HCT116 (cell line): ENCODE data around the gene DMD. TPM values are rescaled to one million over a fixed set of nuclear protein-coding genes. Genes with fewer than 3 reads are reported as not detected.

Experiments used
- ATAC-seq: fragments of 200-7000 bp; cut with Tn5 transposase; 2 replicates; pipeline ENCODE4 v1.9.1; 2020; ENCODE audit warnings: mild to moderate bottlenecking, moderate library complexity
- BruUV-seq: library from RNA; stranded (reverse); fragments of 400-500 nt; replicated peaks from 2 replicates; lab custom pipeline; 2021; lab: Mats Ljungman, UMichigan
- CTCF ChIA-PET: fragments of 300-600 bp; sonication (Branson Sonifier 250); formaldehyde crosslinking; loops from one replicate; lab custom pipeline; 2021; ENCODE audit warnings: antibody characterized with exemption; lab: Charles Lee
- POLR2A ChIA-PET: fragments of 300-600, 350-600 bp; sonication (Branson Sonifier 250); formaldehyde crosslinking; loops from one replicate; lab custom pipeline; 2021; ENCODE audit warnings: antibody characterized with exemption; lab: Charles Lee
- RAD21 ChIA-PET, 2 experiments: fragments of 300-600 bp; sonication (Branson Sonifier 250); formaldehyde crosslinking; loops; one replicate each; lab custom pipeline; 2023; ENCODE audit warnings: low total read pairs in 2 of 2; ENCODE audit not compliant: uncharacterized antibody in 2 of 2, unreplicated experiment in 2 of 2, low non-redundant PET in 1 of 2; lab: Charles Lee
- DNase-seq: peaks from one replicate; pipeline ENCODE4 v3.0.0-alpha.2; 2010; ENCODE audit warnings: low read depth, low spot score
- H2AFZ ChIP-seq: fragments of 200-600 bp; shearing (Covaris generic), sonication (generic); 2 replicates; pipeline ENCODE4 v1.6.1; 2017; ENCODE audit warnings: low read depth, mixed run types, mixed read lengths, antibody characterized with exemption, low read length; ENCODE audit not compliant: poor library complexity, severe bottlenecking
- H3K27ac ChIP-seq: 2 replicates; pipeline ENCODE4 v1.5.1; 2012; ENCODE audit warnings: low read depth, low read length
- H3K27me3 ChIP-seq: fragments of 200-600 bp; sonication (generic); 2 replicates; pipeline ENCODE4 v1.6.1; 2016; ENCODE audit warnings: mixed run types, low read length, mixed read lengths; ENCODE audit not compliant: insufficient read depth
- H3K36me3 ChIP-seq, 2 experiments: fragments of 200-500 bp in 1 of 2; fragments of 200-600 bp in 1 of 2; sonication (Bioruptor generic) in 1 of 2; sonication (generic) in 1 of 2; 2 replicates each; pipeline versions ENCODE4 v1.5.1 to v1.6.1; 2014 to 2016; ENCODE audit warnings: low read length in 2 of 2, inconsistent platforms in 1 of 2, mixed read lengths in 1 of 2, mixed run types in 1 of 2; ENCODE audit not compliant: insufficient read depth in 2 of 2, control insufficient read depth in 1 of 2
- H3K4me1 ChIP-seq, 2 experiments: fragments of 200-600 bp in 1 of 2; sonication (generic) in 1 of 2; 2 replicates each; pipeline versions ENCODE4 v1.5.1 to v1.6.1; 2012 to 2017; ENCODE audit warnings: low read length in 2 of 2, inconsistent platforms in 1 of 2, mild to moderate bottlenecking in 1 of 2, mixed read lengths in 1 of 2, mixed run types in 1 of 2, moderate library complexity in 1 of 2; ENCODE audit not compliant: insufficient read depth in 2 of 2, control insufficient read depth in 1 of 2
- H3K4me2 ChIP-seq: fragments of 200-600 bp; sonication (generic); 2 replicates; pipeline ENCODE4 v1.6.1; 2017; ENCODE audit warnings: mixed run types, low read length, mixed read lengths
- H3K4me3 ChIP-seq, 2 experiments: fragments of 200-600 bp in 1 of 2; sonication (generic) in 1 of 2; replicated peaks in 1 of 2; 2 replicates each; pipeline ENCODE4 v1.5.1; 2011 to 2016; ENCODE audit warnings: low read length in 2 of 2, control low read depth in 1 of 2, low read depth in 1 of 2, mild to moderate bottlenecking in 1 of 2, mixed read lengths in 1 of 2, mixed run types in 1 of 2
- H3K79me2 ChIP-seq: fragments of 200-600 bp; sonication (generic); 2 replicates; pipeline ENCODE4 v1.6.1; 2017; ENCODE audit warnings: mild to moderate bottlenecking, mixed run types, low read length, moderate library complexity, mixed read lengths; ENCODE audit not compliant: insufficient read depth
- H3K9ac ChIP-seq: fragments of 200-600 bp; sonication (generic); 2 replicates; pipeline ENCODE4 v1.6.1; 2016; ENCODE audit warnings: low read length, mixed read lengths
- H3K9me2 ChIP-seq: fragments of 200-600 bp; sonication (generic), shearing (Covaris generic); 2 replicates; pipeline ENCODE4 v1.6.1; 2017; ENCODE audit warnings: mixed run types, mild to moderate bottlenecking, moderate library complexity; ENCODE audit not compliant: insufficient read depth
- H3K9me3 ChIP-seq, 2 experiments: fragments of 200-500 bp in 1 of 2; fragments of 200-600 bp in 1 of 2; sonication (Bioruptor generic) in 1 of 2; sonication (generic) in 1 of 2; 2 replicates each; pipeline ENCODE4 v1.6.1; 2014 to 2017; ENCODE audit warnings: low read length in 2 of 2, mixed read lengths in 2 of 2, inconsistent platforms in 1 of 2, low read depth in 1 of 2, mild to moderate bottlenecking in 1 of 2, mixed run types in 1 of 2, moderate library complexity in 1 of 2; ENCODE audit not compliant: control insufficient read depth in 1 of 2, insufficient read depth in 1 of 2
- H4K20me1 ChIP-seq: fragments of 200-600 bp; sonication (generic), shearing (Covaris generic); 2 replicates; pipeline ENCODE4 v1.6.1; 2017; ENCODE audit warnings: mixed run types, mild to moderate bottlenecking, moderate library complexity; ENCODE audit not compliant: insufficient read depth
- ATF3 ChIP-seq: IDR thresholded peaks from 2 replicates; pipeline ENCODE4 v1.6.1; 2012
- CEBPB ChIP-seq: IDR thresholded peaks from 2 replicates; pipeline ENCODE4 v1.6.1; 2012; ENCODE audit warnings: low read depth
- EGR1 ChIP-seq: IDR thresholded peaks from 2 replicates; pipeline ENCODE4 v1.6.1; 2012; ENCODE audit warnings: low read depth
- EZH2 ChIP-seq: fragments of 200-600 bp; sonication (generic); IDR thresholded peaks from 2 replicates; pipeline ENCODE4 v1.6.1; 2017; ENCODE audit warnings: antibody characterized with exemption, mixed run types
- FOSL1 ChIP-seq: IDR thresholded peaks from 2 replicates; pipeline ENCODE4 v1.6.1; 2012; ENCODE audit warnings: low read depth
- JUND ChIP-seq: IDR thresholded peaks from 2 replicates; pipeline ENCODE4 v1.6.1; 2012
- MAX ChIP-seq: IDR thresholded peaks from 2 replicates; pipeline ENCODE4 v1.6.1; 2012
- POLR2A ChIP-seq: IDR thresholded peaks from 2 replicates; pipeline ENCODE4 v1.7.0; 2011; ENCODE audit warnings: borderline replicate concordance; ENCODE audit not compliant: insufficient read depth, insufficient read length; ENCODE audit errors: extremely low read depth
- POLR2AphosphoS5 ChIP-seq: IDR thresholded peaks from 2 replicates; pipeline ENCODE4 v1.6.1; 2011; ENCODE audit warnings: mild to moderate bottlenecking, low read depth, low read length, moderate library complexity
- RAD21 ChIP-seq: IDR thresholded peaks from 2 replicates; pipeline ENCODE4 v1.6.1; 2012; ENCODE audit warnings: low read depth, mild to moderate bottlenecking
- REST ChIP-seq: IDR thresholded peaks from 2 replicates; pipeline ENCODE4 v1.6.1; 2012; ENCODE audit warnings: low read depth
- SIN3A ChIP-seq: IDR thresholded peaks from 2 replicates; pipeline ENCODE4 v1.6.1; 2012; ENCODE audit warnings: low read depth
- SP1 ChIP-seq: IDR thresholded peaks from 2 replicates; pipeline ENCODE4 v1.6.1; 2012; ENCODE audit warnings: low read depth
- SRF ChIP-seq: IDR thresholded peaks from 2 replicates; pipeline ENCODE4 v1.6.1; 2012; ENCODE audit warnings: low read depth
- YY1 ChIP-seq: IDR thresholded peaks from 2 replicates; pipeline ENCODE4 v1.6.1; 2011; ENCODE audit warnings: low read length, low read depth, moderate library complexity, mild to moderate bottlenecking; ENCODE audit not compliant: insufficient replicate concordance; ENCODE audit errors: extremely low read depth
- ZBTB33 ChIP-seq: IDR thresholded peaks from 2 replicates; pipeline ENCODE4 v1.6.1; 2011; ENCODE audit warnings: mild to moderate bottlenecking, low read length, moderate library complexity; ENCODE audit not compliant: insufficient replicate concordance; ENCODE audit errors: extremely low read depth
- ZFX ChIP-seq: fragments of 450-650 bp; IDR thresholded peaks from 2 replicates; pipeline ENCODE4 v1.6.1; 2017
- ZNF274 ChIP-seq: fragments of 200-500 bp; sonication (Bioruptor generic); IDR thresholded peaks from 2 replicates; pipeline ENCODE4 v1.6.1; 2014; ENCODE audit warnings: mild to moderate bottlenecking, low read depth, low read length, inconsistent platforms
- intact Hi-C: fragments of 100-400 bp; cut with micrococcal nuclease; formaldehyde crosslinking; loops from 2 replicates; pipeline ENCODE4 v1.10.0; 2022
- total RNA-seq: library from RNA; stranded (reverse); gene quantifications from one replicate; pipeline ENCODE4 v1.2.1, GENCODE V29; 2021; ENCODE audit not compliant: unreplicated experiment

Gene DMD
- total RNA-seq, 1 experiment from 2014 or later = 0.05 TPM

- POLR2A ChIA-PET = no interaction called here
- CTCF ChIA-PET = no interaction called here
- no peak for ATAC-seq
- no peaks in the 10 kb centered on the region for H3K9me3 ChIP-seq
- no peaks in the 10 kb centered on the region for H3K9me2 ChIP-seq
- no peak overlapping the region for H3K4me3 ChIP-seq
- RAD21 ChIA-PET = no interaction called here
- intact Hi-C loops = no loop called here
- TF ChIP-seq RAD21 (no peak), JUND (no peak), ZNF274 (no peak), ZFX (no peak), CEBPB (no peak), REST (no peak), SRF (no peak), YY1 (no peak), POLR2A (no peak), ZBTB33 (no peak), ATF3 (no peak), FOSL1 (no peak), EZH2 (no peak), EGR1 (no peak), MAX (no peak), SP1 (no peak), SIN3A (no peak), POLR2AphosphoS5 (no peak)
- H3K36me3 ChIP-seq = no peaks in the 10 kb centered on the region
- no peak overlapping the region for H3K4me2 ChIP-seq
- H3K27me3 ChIP-seq = no peaks in the 10 kb centered on the region
- no peaks in the 10 kb centered on the region for H3K79me2 ChIP-seq
- no peaks in the 10 kb centered on the region for H3K4me1 ChIP-seq
- H3K27ac ChIP-seq = no peak overlapping the region
- no peak for DNase-seq
- BruUV-seq = no TSS peak
- H2AFZ ChIP-seq = no peak overlapping the region
- H3K9ac ChIP-seq = no peak overlapping the region
- H4K20me1 ChIP-seq = no peaks in the 10 kb centered on the region
These were observed 371.6 kb downstream of the DMD start for GRCh38 chrX:32839781-32840180.
